HG03025 (cell line): Measurements from ENCODE around the gene THAP4.
"Not testable (repeated sequence)": the region's sequence is repeated elsewhere in the genome, so short reads cannot be mapped to it uniquely, and the experiment has no call there.

ENCODE experiments used
- ATAC-seq: cut with Tn5 transposase; IDR thresholded peaks from one replicate; pipeline ENCODE4 v1.9.1; 2021; ENCODE audit warnings: mild to moderate bottlenecking, moderate library complexity; ENCODE audit not compliant: unreplicated experiment, low FRiP score

The THAP4 gene

GRCh38 chr2:241666627-241667400 is 29.9 kb upstream of the THAP4 start:
- ATAC-seq = no peak

GRCh38 chr2:241665731-241666440 is 28.9 kb upstream of the THAP4 start:
- no peak for ATAC-seq

GRCh38 chr2:241662731-241663130 is 25.8 kb upstream of the THAP4 start:
- not testable (repeated sequence) for ATAC-seq

GRCh38 chr2:241660593-241661213 is 23.7 kb upstream of the THAP4 start:
- ATAC-seq = no peak

- ATAC-seq = no peak
These were observed 22.3 kb upstream of the THAP4 start for GRCh38 chr2:241659150-241659739.

GRCh38 chr2:241658296-241658695 is 21.3 kb upstream of the THAP4 start:
- no peak for ATAC-seq

- no peak for ATAC-seq
These were observed 20.9 kb upstream of the THAP4 start for GRCh38 chr2:241657786-241658254.

GRCh38 chr2:241656190-241656741 is 19.3 kb upstream of the THAP4 start:
- ATAC-seq = no peak

- no peak for ATAC-seq
These were observed 18.7 kb upstream of the THAP4 start for GRCh38 chr2:241655516-241656189.

GRCh38 chr2:241654551-241654950 is 17.6 kb upstream of the THAP4 start:
- no peak for ATAC-seq

- ATAC-seq = no peak
These were observed 16.3 kb upstream of the THAP4 start for GRCh38 chr2:241653210-241653750.

GRCh38 chr2:241652722-241653121 is 15.8 kb upstream of the THAP4 start:
- no peak for ATAC-seq

- no peak for ATAC-seq
These were observed 15.2 kb upstream of the THAP4 start for GRCh38 chr2:241652142-241652541.

GRCh38 chr2:241649927-241650326 is 13.0 kb upstream of the THAP4 start:
- ATAC-seq = no peak

GRCh38 chr2:241649404-241649803 is 12.4 kb upstream of the THAP4 start:
- ATAC-seq = no peak

GRCh38 chr2:241648453-241648852 is 11.5 kb upstream of the THAP4 start:
- ATAC-seq = no peak

- ATAC-seq = no peak
These were observed 9.1 kb upstream of the THAP4 start for GRCh38 chr2:241645915-241646645.

- no peak for ATAC-seq
These were observed 8.3 kb upstream of the THAP4 start for GRCh38 chr2:241645056-241645914.
